Measurements from ENCODE around the gene UTP11.

The UTP11 gene

GRCh38 chr1:38046884-38047602, 34.5 kb downstream of the UTP11 start:
- H3K27ac ChIP-seq (replicated peaks), result no peak overlapping the region

GRCh38 chr1:38047603-38048141, 35.1 kb downstream of the UTP11 start:
- Histone ChIP-seq H3K27ac (replicated peaks) (no peak overlapping the region), H3K4me3 (replicated peaks; ENCODE audit: insufficient read depth, low read length) (no peak overlapping the region), H3K27me3 (ENCODE audit: insufficient read depth, poor library complexity, severe bottlenecking) (peaks cover 49% of the 10 kb centered on the region)
- peak; percentile 81 for TF ChIP-seq REST (IDR thresholded peaks at IDR 0.05; ENCODE audit: insufficient replicate concordance, low read depth)
- TF ChIP-seq POLR2AphosphoS5 (IDR thresholded peaks at IDR 0.05; ENCODE audit: low read depth), result no peak
- no peak for DNase-seq (ENCODE audit: low read depth in 1 of 2, low spot score in 1 of 2)

More at GRCh38 chr1:38046884-38047602, 34.5 kb downstream of the UTP11 start:
- Histone ChIP-seq H3K27me3 (ENCODE audit: insufficient read depth, poor library complexity, severe bottlenecking) (peaks cover 45% of the 10 kb centered on the region), H3K4me3 (replicated peaks; ENCODE audit: insufficient read depth, low read length) (peak overlapping the region; percentile 30)
- TF ChIP-seq SPI1 (IDR thresholded peaks at IDR 0.05; ENCODE audit: borderline replicate concordance, low read depth) (no peak), POLR2AphosphoS5 (IDR thresholded peaks at IDR 0.05; ENCODE audit: low read depth) (no peak), CTCF (IDR thresholded peaks at IDR 0.05; ENCODE audit: insufficient read depth, low read length) (no peak), GABPA (IDR thresholded peaks at IDR 0.05; ENCODE audit: low read depth) (no peak), REST (IDR thresholded peaks at IDR 0.05; ENCODE audit: insufficient replicate concordance, low read depth) (no peak)
- peak; percentile 24 to 25 for DNase-seq (ENCODE audit: low read depth in 1 of 2, low spot score in 1 of 2)

GRCh38 chr1:38050397-38051078, 38.0 kb downstream of the UTP11 start:
- TF ChIP-seq GABPA (IDR thresholded peaks at IDR 0.05; ENCODE audit: low read depth) (no peak), CTCF (IDR thresholded peaks at IDR 0.05; ENCODE audit: insufficient read depth, low read length) (no peak), REST (IDR thresholded peaks at IDR 0.05; ENCODE audit: insufficient replicate concordance, low read depth) (no peak)
- no peak for DNase-seq (ENCODE audit: low read depth in 1 of 2, low spot score in 1 of 2)
- H3K4me3 ChIP-seq (replicated peaks; ENCODE audit: insufficient read depth, low read length), result no peak overlapping the region
- H3K27ac ChIP-seq (replicated peaks), result no peak overlapping the region
- peaks cover 27% of the 10 kb centered on the region for H3K27me3 ChIP-seq (ENCODE audit: insufficient read depth, poor library complexity, severe bottlenecking)

Data from HL-60 (cell line).